Suprapubic skin (tissue), 4 donors: ENCODE results near the gene PISD. TPM values are rescaled to one million over a fixed set of nuclear protein-coding genes. Genes with fewer than 3 reads are reported as not detected.
A peak's percentile ranks its signal among the peaks of the same experiment; 100 is the strongest.
"Not testable (repeated sequence)": the region's sequence is repeated elsewhere in the genome, so short reads cannot be mapped to it uniquely, and the experiment has no call there.

Source experiments
- DNase-seq, 2 donors: peaks; one replicate each; pipeline ENCODE4 v3.0.0-alpha.2; 2019; ENCODE audit warnings: low spot score in 2 of 2
- H3K27ac ChIP-seq: fragments of 200-600 bp; sonication (generic); one replicate; pipeline ENCODE4 v1.5.1; 2019
- H3K27me3 ChIP-seq: fragments of 200-600 bp; sonication (generic); one replicate; pipeline ENCODE4 v1.5.1; 2019
- H3K36me3 ChIP-seq: fragments of 200-600 bp; sonication (generic); one replicate; pipeline ENCODE4 v1.5.1; 2019
- H3K4me1 ChIP-seq: fragments of 200-600 bp; sonication (generic); one replicate; pipeline ENCODE4 v1.5.1; 2019
- H3K4me3 ChIP-seq: fragments of 200-600 bp; sonication (generic); one replicate; pipeline ENCODE4 v1.5.1; 2019; ENCODE audit warnings: mild to moderate bottlenecking
- H3K9me3 ChIP-seq: fragments of 200-600 bp; sonication (generic); one replicate; pipeline ENCODE4 v1.5.1; 2019
- EP300 ChIP-seq: sonication (generic); formaldehyde crosslinking; IDR thresholded peaks from one replicate; pipeline ENCODE4 v1.6.1; 2017; ENCODE audit warnings: antibody characterized with exemption
- POLR2A ChIP-seq, 2 donors: fragments of 450-650 bp; IDR thresholded peaks; one replicate each; pipeline ENCODE4 v1.6.1; 2017; ENCODE audit warnings: antibody characterized with exemption in 2 of 2, mild to moderate bottlenecking in 2 of 2, moderate library complexity in 2 of 2
- POLR2AphosphoS5 ChIP-seq, 3 donors: sonication (generic); formaldehyde crosslinking; IDR thresholded peaks; one replicate each; pipeline ENCODE4 v1.6.1; 2017; ENCODE audit warnings: antibody characterized with exemption in 3 of 3
- WGBS: methylation state at CpG from one replicate; pipeline ENCODE4 v1.1.5; 2018; 5-methylcytosine and 5-hydroxymethylcytosine counted together
- total RNA-seq, 4 donors: library from RNA; depleted of rRNA; stranded (reverse); fragments of >200 nt; gene quantifications; one replicate each; pipeline ENCODE4 v1.1.0, GENCODE V29; 2016
- TF ChIP-seq, protein P1 (sequence below), 2 donors: fragments of 200-600 bp in 1 of 2; fragments of 450-650 bp in 1 of 2; sonication (generic) in 1 of 2; IDR thresholded peaks; one replicate each; pipeline ENCODE4 v1.5.1; 2016 to 2019; ENCODE audit warnings: antibody characterized with exemption in 2 of 2, mild to moderate bottlenecking in 1 of 2, moderate library complexity in 1 of 2

Gene PISD
- 10 to 100 TPM; 42.5 to 91.7 (median 57.9) TPM for total RNA-seq

DNA sequence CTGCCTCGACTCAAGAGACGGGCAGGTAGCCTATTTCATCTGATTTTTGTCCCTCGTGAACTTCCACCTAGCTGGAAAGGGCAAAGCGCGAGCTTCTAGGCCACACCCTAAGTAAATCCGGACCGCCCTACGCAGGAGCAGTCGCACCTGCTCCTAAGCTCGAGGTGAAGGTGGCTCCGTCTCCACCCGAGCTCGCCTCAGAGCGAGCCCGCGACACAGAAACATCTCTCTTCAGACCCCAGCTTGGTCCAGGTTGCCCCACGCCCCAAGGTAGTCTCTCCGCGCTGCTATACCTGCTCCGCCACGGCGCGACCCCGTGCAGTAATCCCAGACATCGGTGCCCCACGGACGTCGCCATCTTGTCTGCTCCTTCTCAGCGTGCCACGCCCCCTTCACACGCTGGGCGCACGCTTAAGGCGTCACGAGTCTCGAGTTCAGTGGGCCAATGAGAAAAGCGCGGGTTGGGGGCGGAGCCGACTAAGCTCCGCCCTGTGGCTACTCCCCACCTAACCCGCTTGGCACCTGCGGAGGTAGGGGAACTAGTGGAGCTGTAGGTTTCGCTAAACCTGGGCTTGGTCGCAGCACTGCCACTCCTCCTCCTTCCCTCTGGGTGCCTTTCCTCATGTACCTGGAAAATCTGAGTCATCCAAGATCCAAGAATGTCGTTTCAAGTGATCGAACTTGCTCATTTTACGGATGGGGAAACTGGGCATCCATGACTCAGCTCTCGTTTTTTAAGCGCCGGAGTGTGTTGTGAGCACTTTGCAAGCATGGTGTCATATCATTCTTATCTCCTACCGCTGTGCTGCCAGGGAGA is at the start of gene PISD:
PISD (minus strand) TSS at position 365 of the 817 bp plus-strand sequence; CDS start at position 358, 7 bp downstream.
- no peaks in the 10 kb centered on the region for H3K36me3 ChIP-seq
- 5% methylated on average over 24 of the region's 52 CpGs for WGBS
- peaks cover 23% of the 10 kb centered on the region for H3K4me1 ChIP-seq
- peak within 1 kb of the TSS; percentile 97 for H3K4me3 ChIP-seq
- no peaks in the 10 kb centered on the region for H3K9me3 ChIP-seq
- peak within 1 kb of the TSS; percentile 93 for H3K27ac ChIP-seq
- TF ChIP-seq, protein P1, sequence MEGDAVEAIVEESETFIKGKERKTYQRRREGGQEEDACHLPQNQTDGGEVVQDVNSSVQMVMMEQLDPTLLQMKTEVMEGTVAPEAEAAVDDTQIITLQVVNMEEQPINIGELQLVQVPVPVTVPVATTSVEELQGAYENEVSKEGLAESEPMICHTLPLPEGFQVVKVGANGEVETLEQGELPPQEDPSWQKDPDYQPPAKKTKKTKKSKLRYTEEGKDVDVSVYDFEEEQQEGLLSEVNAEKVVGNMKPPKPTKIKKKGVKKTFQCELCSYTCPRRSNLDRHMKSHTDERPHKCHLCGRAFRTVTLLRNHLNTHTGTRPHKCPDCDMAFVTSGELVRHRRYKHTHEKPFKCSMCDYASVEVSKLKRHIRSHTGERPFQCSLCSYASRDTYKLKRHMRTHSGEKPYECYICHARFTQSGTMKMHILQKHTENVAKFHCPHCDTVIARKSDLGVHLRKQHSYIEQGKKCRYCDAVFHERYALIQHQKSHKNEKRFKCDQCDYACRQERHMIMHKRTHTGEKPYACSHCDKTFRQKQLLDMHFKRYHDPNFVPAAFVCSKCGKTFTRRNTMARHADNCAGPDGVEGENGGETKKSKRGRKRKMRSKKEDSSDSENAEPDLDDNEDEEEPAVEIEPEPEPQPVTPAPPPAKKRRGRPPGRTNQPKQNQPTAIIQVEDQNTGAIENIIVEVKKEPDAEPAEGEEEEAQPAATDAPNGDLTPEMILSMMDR (IDR thresholded peaks at IDR 0.05), result no peak
- TF ChIP-seq POLR2A (IDR thresholded peaks at IDR 0.05) (peak in 1 of 2 donors; percentile 59), POLR2AphosphoS5 (IDR thresholded peaks at IDR 0.05) (peak in 2 of 3 donors; percentile 52 to 90), EP300 (no peak)
- no peaks in the 10 kb centered on the region for H3K27me3 ChIP-seq
- peak; percentile 96 for DNase-seq

DNA sequence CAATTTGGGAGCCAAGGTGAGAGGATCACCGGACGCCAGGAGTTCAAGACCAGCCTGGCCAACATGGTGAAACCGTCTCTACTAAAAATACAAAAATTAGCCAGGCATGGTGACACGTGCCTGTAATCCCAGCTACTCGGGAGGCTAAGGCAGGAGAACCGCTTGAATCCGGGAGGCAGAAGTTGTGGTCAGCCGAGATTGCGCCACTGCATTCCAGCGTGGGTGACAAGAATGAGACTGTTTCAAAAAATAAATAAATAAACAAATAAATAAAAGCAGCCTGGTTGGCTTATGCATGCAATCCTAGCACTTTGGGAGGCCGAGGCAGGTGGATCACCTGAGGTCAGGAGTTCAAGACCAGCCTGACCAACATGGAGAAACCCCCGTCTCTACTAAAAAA is 49.2 kb upstream of the PISD start:
- not testable (repeated sequence) for H3K4me1 ChIP-seq, H3K27me3 ChIP-seq, DNase-seq, H3K27ac ChIP-seq, H3K4me3 ChIP-seq, H3K9me3 ChIP-seq
- 91% methylated on average over 12 of the region's 12 CpGs for WGBS
- H3K36me3 ChIP-seq, result peaks cover 76% of the 10 kb centered on the region

DNA sequence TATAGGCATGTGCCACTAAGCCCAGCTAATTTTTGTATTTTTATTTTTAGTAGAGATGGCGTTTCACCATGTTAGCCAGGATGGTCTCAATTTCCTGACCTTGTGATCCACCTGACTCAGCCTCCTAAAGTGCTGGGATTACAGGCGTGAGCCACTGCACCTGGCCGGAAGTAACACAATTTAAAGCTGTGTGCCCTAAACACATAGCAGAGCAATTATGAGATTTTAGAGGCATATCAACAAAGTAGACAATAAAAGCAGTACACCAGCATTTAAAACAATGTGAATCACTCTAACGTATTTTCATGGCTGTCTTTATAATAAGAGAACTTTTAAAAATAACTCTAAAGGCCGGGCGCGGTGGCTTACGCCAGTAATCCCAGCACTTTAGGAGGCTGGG is 45.5 kb upstream of the PISD start:
- H3K27ac ChIP-seq, result no peak overlapping the region
- TF ChIP-seq POLR2A (IDR thresholded peaks at IDR 0.05), result no peak
- TF ChIP-seq EP300, result no peak
- no peak for TF ChIP-seq POLR2AphosphoS5 (IDR thresholded peaks at IDR 0.05)
- TF ChIP-seq, protein P1 (IDR thresholded peaks at IDR 0.05), result no peak
- H3K27me3 ChIP-seq, result no peaks in the 10 kb centered on the region
- no peak overlapping the region for H3K4me3 ChIP-seq
- H3K4me1 ChIP-seq, result no peaks in the 10 kb centered on the region
- no peaks in the 10 kb centered on the region for H3K9me3 ChIP-seq
- DNase-seq, result no peak
- peaks cover 72% of the 10 kb centered on the region for H3K36me3 ChIP-seq
- 94% methylated on average over 8 of the region's 8 CpGs for WGBS

DNA sequence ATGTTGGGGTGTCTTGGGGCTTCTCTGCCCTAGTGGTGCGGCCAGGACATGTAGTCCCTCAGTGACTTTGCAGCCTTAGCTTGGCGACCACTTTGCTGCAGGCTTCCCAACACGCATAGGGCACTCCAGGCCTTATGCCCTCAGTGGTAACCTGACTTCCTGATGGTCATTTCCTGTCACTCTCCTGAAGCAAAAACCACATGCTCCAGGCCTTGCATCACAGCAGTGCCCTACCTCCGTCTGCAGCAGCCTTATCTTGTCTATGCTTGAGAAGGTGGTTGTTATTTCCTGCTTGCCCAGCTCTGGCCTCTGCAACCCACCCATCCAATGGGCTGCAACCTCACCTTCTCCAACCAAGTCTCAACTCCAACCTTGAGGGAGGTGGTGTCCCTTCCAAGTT is 33.4 kb upstream of the PISD start:
- Histone ChIP-seq H3K9me3 (no peaks in the 10 kb centered on the region), H3K27ac (no peak overlapping the region), H3K4me3 (no peak overlapping the region), H3K4me1 (no peaks in the 10 kb centered on the region), H3K27me3 (no peaks in the 10 kb centered on the region), H3K36me3 (peaks cover 97% of the 10 kb centered on the region)
- TF ChIP-seq, protein P1 (IDR thresholded peaks at IDR 0.05), result no peak
- TF ChIP-seq EP300 (no peak), POLR2A (IDR thresholded peaks at IDR 0.05) (no peak), POLR2AphosphoS5 (IDR thresholded peaks at IDR 0.05) (no peak)
- 90% methylated on average over 4 of the region's 4 CpGs for WGBS
- no peak for DNase-seq

DNA sequence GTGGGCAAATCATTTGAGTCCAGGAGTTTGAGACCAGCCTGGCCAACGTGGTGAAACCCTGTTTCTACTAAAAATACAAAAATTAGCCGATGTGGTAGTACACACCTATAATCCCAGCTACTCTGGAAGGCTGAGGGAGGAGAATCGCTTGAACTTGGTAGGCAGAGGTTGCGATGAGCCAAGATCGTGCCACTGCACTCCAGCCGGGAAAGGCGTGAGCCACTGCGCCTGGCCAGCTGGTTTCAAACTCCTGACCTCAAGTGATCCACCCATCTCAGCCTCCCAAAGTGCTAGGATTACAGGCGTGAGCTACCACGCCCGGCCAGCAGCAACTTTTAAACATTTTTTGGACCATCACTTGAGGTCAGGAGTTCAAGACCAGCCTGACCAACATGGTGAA is 32.0 kb upstream of the PISD start:
- H3K36me3 ChIP-seq, result peaks cover 92% of the 10 kb centered on the region
- DNase-seq, H3K4me1 ChIP-seq, H3K9me3 ChIP-seq, H3K27ac ChIP-seq, H3K27me3 ChIP-seq, H3K4me3 ChIP-seq: not testable (repeated sequence)
- WGBS, result 96% methylated on average over 9 of the region's 11 CpGs

DNA sequence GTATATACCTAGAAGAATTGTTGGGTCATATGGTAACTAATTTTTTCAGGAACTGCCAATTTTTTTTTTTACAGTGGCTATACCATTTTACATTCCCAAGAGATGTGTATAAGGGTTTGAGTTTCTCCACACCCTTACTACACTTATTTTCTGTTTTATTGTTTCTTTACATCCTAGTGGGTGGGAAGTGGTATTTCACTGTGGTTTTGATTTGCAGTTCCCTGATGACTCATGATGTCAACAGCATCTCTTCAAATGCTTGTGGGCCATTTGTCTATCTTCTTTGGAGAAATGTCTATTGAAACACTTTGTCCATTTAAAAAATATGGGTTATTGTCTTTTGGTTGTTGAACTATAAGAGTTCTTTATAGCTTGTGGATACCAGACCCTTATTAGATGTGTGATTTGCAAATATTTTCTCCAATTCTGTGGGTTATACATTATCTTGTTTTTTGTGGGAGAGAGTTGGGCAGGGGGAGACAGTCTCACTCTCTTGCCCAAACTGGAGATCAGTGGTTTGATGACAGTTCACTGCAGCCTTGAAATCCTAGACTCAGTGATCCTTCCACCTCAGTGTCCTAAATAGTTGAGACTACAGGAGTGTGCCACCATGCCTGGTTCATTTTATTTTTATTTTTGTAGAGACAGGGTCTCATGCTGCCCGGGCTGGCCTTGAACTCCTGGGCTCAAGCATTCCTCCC is 30.3 kb upstream of the PISD start:
- Histone ChIP-seq H3K27ac (no peak overlapping the region), H3K36me3 (peaks cover 80% of the 10 kb centered on the region), H3K27me3 (no peaks in the 10 kb centered on the region), H3K9me3 (no peaks in the 10 kb centered on the region), H3K4me3 (no peak overlapping the region), H3K4me1 (no peaks in the 10 kb centered on the region)
- DNase-seq, result no peak
- WGBS, result 100% methylated on average over 1 of the region's 1 CpG
- TF ChIP-seq, protein P1 (IDR thresholded peaks at IDR 0.05), result no peak
- TF ChIP-seq POLR2A (IDR thresholded peaks at IDR 0.05) (no peak), POLR2AphosphoS5 (IDR thresholded peaks at IDR 0.05) (no peak), EP300 (no peak)
